ENCODE data around the gene CCDC148.
A peak's percentile ranks its signal among the peaks of the same experiment; 100 is the strongest.
"Not testable (repeated sequence)": the region's sequence is repeated elsewhere in the genome, so short reads cannot be mapped to it uniquely, and the experiment has no call there.

Gene CCDC148

GRCh38 chr2:158482594-158482993 is 26.0 kb upstream of the CCDC148 start:
- DNase-seq (ENCODE audit: low read depth, low spot score) = no peak

- no peak for DNase-seq (ENCODE audit: low read depth, low spot score)
Observed at GRCh38 chr2:158481116-158481515, 24.6 kb upstream of the CCDC148 start.

GRCh38 chr2:158478816-158479215 is 22.3 kb upstream of the CCDC148 start:
- DNase-seq (ENCODE audit: low read depth, low spot score) = no peak

GRCh38 chr2:158478237-158478636 is 21.7 kb upstream of the CCDC148 start:
- DNase-seq (ENCODE audit: low read depth, low spot score) = no peak

- no peak for DNase-seq (ENCODE audit: low read depth, low spot score)
Observed at GRCh38 chr2:158477202-158477601, 20.6 kb upstream of the CCDC148 start.

GRCh38 chr2:158474526-158475011 is 18.0 kb upstream of the CCDC148 start:
- DNase-seq (ENCODE audit: low read depth, low spot score) = not testable (repeated sequence)

- DNase-seq (ENCODE audit: low read depth, low spot score) = no peak
Observed at GRCh38 chr2:158473719-158474392, 17.3 kb upstream of the CCDC148 start.

- not testable (repeated sequence) for DNase-seq (ENCODE audit: low read depth, low spot score)
Observed at GRCh38 chr2:158473300-158473699, 16.7 kb upstream of the CCDC148 start.

- DNase-seq (ENCODE audit: low read depth, low spot score) = not testable (repeated sequence)
Observed at GRCh38 chr2:158472829-158473228, 16.3 kb upstream of the CCDC148 start.

- no peak for DNase-seq (ENCODE audit: low read depth, low spot score)
Observed at GRCh38 chr2:158467248-158467647, 10.7 kb upstream of the CCDC148 start.

- DNase-seq (ENCODE audit: low read depth, low spot score) = no peak
Observed at GRCh38 chr2:158464426-158465281, 8.1 kb upstream of the CCDC148 start.

- DNase-seq (ENCODE audit: low read depth, low spot score) = no peak
Observed at GRCh38 chr2:158463496-158464095, 7.0 kb upstream of the CCDC148 start.

- no peak for DNase-seq (ENCODE audit: low read depth, low spot score)
Observed at GRCh38 chr2:158460632-158461297, 4.2 kb upstream of the CCDC148 start.

GRCh38 chr2:158459161-158460003 is 2.8 kb upstream of the CCDC148 start:
- no peak for DNase-seq (ENCODE audit: low read depth, low spot score)

GRCh38 chr2:158458617-158458920 is 2.0 kb upstream of the CCDC148 start:
- no peak for DNase-seq (ENCODE audit: low read depth, low spot score)

- peak; percentile 10 for DNase-seq (ENCODE audit: low read depth, low spot score)
Observed at GRCh38 chr2:158457826-158458616, 1.5 kb upstream of the CCDC148 start.

GRCh38 chr2:158457092-158457825 is 706 bp upstream of the CCDC148 start:
- peak; percentile 12 for DNase-seq (ENCODE audit: low read depth, low spot score)

- no peak for DNase-seq (ENCODE audit: low read depth, low spot score)
Observed at GRCh38 chr2:158443606-158444005, 12.9 kb downstream of the CCDC148 start.

- not testable (repeated sequence) for DNase-seq (ENCODE audit: low read depth, low spot score)
Observed at GRCh38 chr2:158439062-158439461, 17.5 kb downstream of the CCDC148 start.

GRCh38 chr2:158433716-158434115 is 22.8 kb downstream of the CCDC148 start:
- not testable (repeated sequence) for DNase-seq (ENCODE audit: low read depth, low spot score)

Measured in activated CD4-positive, CD25-positive, alpha-beta regulatory T cell treated with anti-CD3 and anti-CD28 coated beads, Interleukin-2, amount 50 U/mL, for 16 hours (primary cell).